SK-N-SH (cell line): ENCODE results near the gene TAF13. TPM values are rescaled to one million over a fixed set of nuclear protein-coding genes. Genes with fewer than 3 reads are reported as not detected.
A peak's percentile ranks its signal among the peaks of the same experiment; 100 is the strongest.

Experiments
- CTCF ChIA-PET: fragments of 300-600, 350-600 bp; formaldehyde crosslinking; extraction: SDS; loops from one replicate; lab custom pipeline; 2021; lab: Yijun Ruan, JAX
- POLR2A ChIA-PET: fragments of 350-600 bp; sonication (Branson Sonifier 250); formaldehyde crosslinking; extraction: SDS; loops from one replicate; lab custom pipeline; 2020; ENCODE audit warnings: antibody characterized with exemption, inconsistent platforms; lab: Yijun Ruan, JAX
- DNase-seq: peaks from one replicate; pipeline ENCODE4 v3.0.0; 2012
- H2AFZ ChIP-seq: fragments of 200-600 bp; sonication (generic); 2 replicates; pipeline ENCODE4 v1.8.1; 2016; ENCODE audit warnings: antibody characterized with exemption, mild to moderate bottlenecking, low read depth
- H3F3A ChIP-seq: fragments of 200-600 bp; sonication (generic); replicated peaks from 2 replicates; pipeline ENCODE3; 2016; ENCODE audit warnings: antibody characterized with exemption, mild to moderate bottlenecking; ENCODE audit not compliant: insufficient read depth
- H3K27ac ChIP-seq, 2 experiments: fragments of 200-500 bp in 1 of 2; fragments of 200-600 bp in 1 of 2; sonication (Bioruptor generic) in 1 of 2; sonication (generic), shearing (Covaris generic) in 1 of 2; 2 replicates each; pipeline versions ENCODE4 v1.5.1 to v1.6.1; 2014 to 2016; ENCODE audit warnings: low read depth in 2 of 2, inconsistent platforms in 1 of 2, low read length in 1 of 2, mild to moderate bottlenecking in 1 of 2, mixed read lengths in 1 of 2
- H3K27me3 ChIP-seq: fragments of 200-600 bp; sonication (generic), shearing (Covaris generic); 2 replicates; pipeline ENCODE4 v1.6.1; 2016; ENCODE audit warnings: mixed run types; ENCODE audit not compliant: insufficient read depth
- H3K36me3 ChIP-seq, 2 experiments: fragments of 200-500 bp in 1 of 2; fragments of 200-600 bp in 1 of 2; sonication (Bioruptor generic) in 1 of 2; sonication (generic) in 1 of 2; replicated peaks in 1 of 2; 2 replicates each; pipeline versions ENCODE3 to v1.5.1; 2014 to 2016; ENCODE audit warnings: low read length in 1 of 2, mild to moderate bottlenecking in 1 of 2; ENCODE audit not compliant: insufficient read depth in 2 of 2, control insufficient read depth in 1 of 2
- H3K4me1 ChIP-seq, 2 experiments: fragments of 200-500 bp in 1 of 2; fragments of 200-600 bp in 1 of 2; sonication (Bioruptor generic) in 1 of 2; sonication (generic), shearing (Covaris generic) in 1 of 2; 2 replicates each; pipeline versions ENCODE4 v1.5.1 to v1.6.1; 2014 to 2016; ENCODE audit warnings: low read depth in 1 of 2, low read length in 1 of 2, mixed run types in 1 of 2; ENCODE audit not compliant: insufficient read depth in 2 of 2, control insufficient read depth in 1 of 2
- H3K4me2 ChIP-seq: fragments of 200-600 bp; sonication (generic), shearing (Covaris generic); 2 replicates; pipeline ENCODE4 v1.6.1; 2017; ENCODE audit warnings: mixed run types
- H3K4me3 ChIP-seq, 2 experiments: fragments of 200-500 bp in 1 of 2; fragments of 200-600 bp in 1 of 2; sonication (Bioruptor generic) in 1 of 2; sonication (generic), shearing (Covaris generic) in 1 of 2; 2 replicates each; pipeline versions ENCODE4 v1.5.1 to v1.8.1; 2014 to 2016; ENCODE audit warnings: low read depth in 2 of 2, inconsistent platforms in 1 of 2, low read length in 1 of 2, mild to moderate bottlenecking in 1 of 2, mixed read lengths in 1 of 2, moderate library complexity in 1 of 2
- H3K79me2 ChIP-seq: fragments of 200-600 bp; sonication (generic); 2 replicates; pipeline ENCODE4 v1.8.1; 2017; ENCODE audit warnings: mild to moderate bottlenecking; ENCODE audit not compliant: insufficient read depth
- H3K9ac ChIP-seq: fragments of 200-600 bp; sonication (generic); 2 replicates; pipeline ENCODE4 v1.6.1; 2017; ENCODE audit warnings: mixed run types
- H3K9me2 ChIP-seq: fragments of 200-600 bp; sonication (generic); 2 replicates; pipeline ENCODE4 v1.6.1; 2017; ENCODE audit warnings: mixed run types
- H3K9me3 ChIP-seq: fragments of 200-600 bp; sonication (generic); 2 replicates; pipeline ENCODE4 v1.6.1; 2017; ENCODE audit warnings: mixed run types, mild to moderate bottlenecking, moderate library complexity
- H4K20me1 ChIP-seq: fragments of 200-600 bp; sonication (generic); 2 replicates; pipeline ENCODE4 v1.6.1; 2017; ENCODE audit warnings: mild to moderate bottlenecking, mixed run types; ENCODE audit not compliant: insufficient read depth
- ELF1 ChIP-seq: IDR thresholded peaks from 2 replicates; pipeline ENCODE4 v1.4.0; 2012
- EZH2phosphoT487 ChIP-seq: fragments of 200-600 bp; sonication (generic); IDR thresholded peaks from 2 replicates; pipeline ENCODE4 v1.6.1; 2017; ENCODE audit warnings: low read depth, mixed run types, mild to moderate bottlenecking, antibody characterized with exemption, moderate library complexity, borderline replicate concordance
- FOXJ3 ChIP-seq: sonication (generic); formaldehyde crosslinking; IDR thresholded peaks from 2 replicates; pipeline ENCODE4 v1.5.1; 2020; ENCODE audit warnings: mild to moderate bottlenecking, missing genetic modification reagents
- GABPA ChIP-seq: IDR thresholded peaks from 2 replicates; pipeline ENCODE4 v1.4.0; 2012; ENCODE audit warnings: low read depth, mild to moderate bottlenecking
- IRF3 ChIP-seq: fragments of 150-350 bp; IDR thresholded peaks from 2 replicates; pipeline ENCODE4 v1.6.1; 2016; ENCODE audit warnings: mild to moderate bottlenecking, low read depth, low read length
- POLR2AphosphoS5 ChIP-seq: IDR thresholded peaks from 2 replicates; pipeline ENCODE4 v1.6.1; 2012; ENCODE audit warnings: low read depth, low read length
- RFX5 ChIP-seq: IDR thresholded peaks from 2 replicates; pipeline ENCODE4 v1.6.1; 2012; ENCODE audit warnings: mild to moderate bottlenecking, improper control_type of control experiment, low read length
- RXRA ChIP-seq: IDR thresholded peaks from 2 replicates; pipeline ENCODE4 v1.4.0; 2012; ENCODE audit warnings: low read depth, mild to moderate bottlenecking, borderline replicate concordance
- USF2 ChIP-seq: fragments of 150-350 bp; IDR thresholded peaks from 2 replicates; pipeline ENCODE4 v1.6.1; 2017; ENCODE audit warnings: antibody characterized with exemption, low read length, low read depth, borderline replicate concordance
- YY1 ChIP-seq: IDR thresholded peaks from 2 replicates; pipeline ENCODE4 v1.4.0; 2012; ENCODE audit warnings: low read depth, mild to moderate bottlenecking
- ZBTB33 ChIP-seq: IDR thresholded peaks from 2 replicates; pipeline ENCODE4 v1.4.0; 2012; ENCODE audit warnings: low read depth, borderline replicate concordance
- WGBS: methylation state at CpG from one replicate; pipeline ENCODE4 v1.1.6; 2017; ENCODE audit warnings: low lambda C conversion rate; 5-methylcytosine and 5-hydroxymethylcytosine counted together
- polyA plus RNA-seq, 3 experiments: library from polyadenylated mRNA; depleted of rRNA; stranded (reverse); fragments of >200 nt; gene quantifications; 2 replicates each; pipeline ENCODE4 v1.2.3, GENCODE V29; 2012

The TAF13 gene
- polyA plus RNA-seq, 1 of the 3 experiments (the other 2 are of a cell fraction), result 16.0 TPM

- peak; percentile 53; the same call in 1 of the 2 replicates for TF ChIP-seq ZBTB33
- no peak for TF ChIP-seq IRF3
- TF ChIP-seq YY1, result no peak
- TF ChIP-seq RXRA, result no peak
- 0 out of 2 replicates have a peak, but pooled peaks have one; percentile 60 for TF ChIP-seq RFX5
- no peak for TF ChIP-seq USF2
- peak; percentile 91 for TF ChIP-seq ELF1
- no peak for TF ChIP-seq EZH2phosphoT487
- peak; percentile 100 for TF ChIP-seq POLR2AphosphoS5
Observed at GRCh38 chr1:109099938-109100773, 24.4 kb upstream of the TAF13 start (continued).

- H3K79me2 ChIP-seq, result peaks cover 57% of the 10 kb centered on the region
Observed at GRCh38 chr1:109096120-109096519, 20.3 kb upstream of the TAF13 start.

More at GRCh38 chr1:109096120-109096519, 20.3 kb upstream of the TAF13 start:
- H2AFZ ChIP-seq, result no peak overlapping the region
- DNase-seq, result no peak
- H3K4me1 ChIP-seq, result peaks cover 4 to 5% of the 10 kb centered on the region in 2 experiments; a peak in 1 of 4 replicates
- H3K9me2 ChIP-seq, result no peaks in the 10 kb centered on the region
- TF ChIP-seq FOXJ3, result no peak
- no peak for TF ChIP-seq GABPA
- no peak overlapping the region for H3K9ac ChIP-seq
- H3K9me3 ChIP-seq, result no peaks in the 10 kb centered on the region
- peaks cover 18 to 25% of the 10 kb centered on the region in 2 experiments for H3K36me3 ChIP-seq
- WGBS, result 67% methylated on average over 1 of the region's 1 CpG
- peaks cover 17% of the 10 kb centered on the region for H3F3A ChIP-seq
- ChIA-PET POLR2A (no interaction called here), CTCF (interaction anchor here (1.3 kb wide), 1 partner anchor 16 kb away, joined by 4 read pairs; a partner anchor contains a TSS)
- no peak overlapping the region for H3K4me2 ChIP-seq
- H3K4me3 ChIP-seq, result no peak overlapping the region
- no peak overlapping the region for H3K27ac ChIP-seq
- no peaks in the 10 kb centered on the region for H3K27me3 ChIP-seq
- H4K20me1 ChIP-seq, result no peaks in the 10 kb centered on the region; the same call in 1 of the 2 replicates
